IMR-90 (cell line): ENCODE data around the gene NNMT. TPM values are rescaled to one million over a fixed set of nuclear protein-coding genes. Genes with fewer than 3 reads are reported as not detected.

Experiments
- ATAC-seq: fragments of 200-7000 bp; cut with Tn5 transposase; 2 replicates; pipeline ENCODE4 v1.9.1; 2020; ENCODE audit warnings: low read depth, mild to moderate bottlenecking, moderate library complexity
- BruUV-seq: library from RNA; stranded (reverse); fragments of 400-500 nt; replicated peaks from 2 replicates; lab custom pipeline; 2021; lab: Mats Ljungman, UMichigan
- CTCF ChIA-PET: fragments of 300-600 bp; formaldehyde crosslinking; extraction: SDS; loops from one replicate; lab custom pipeline; 2021; ENCODE audit warnings: antibody characterized with exemption; lab: Yijun Ruan, JAX
- POLR2A ChIA-PET: fragments of 300-600 bp; sonication (Branson Sonifier 250); formaldehyde crosslinking; loops from one replicate; lab custom pipeline; 2022; ENCODE audit warnings: antibody characterized with exemption; ENCODE audit not compliant: unreplicated experiment; lab: Charles Lee
- DNase-seq: peaks from one replicate; pipeline ENCODE4 v3.0.0; 2013
- H2AFZ ChIP-seq: replicated peaks from 2 replicates; pipeline ENCODE3; 2013; ENCODE audit warnings: low read length, mild to moderate bottlenecking; ENCODE audit not compliant: poor library complexity
- H2AK5ac ChIP-seq: 2 replicates; pipeline ENCODE4 v1.6.1; 2013; ENCODE audit warnings: low read depth, low read length, inconsistent platforms
- H2AK9ac ChIP-seq: replicated peaks from 2 replicates; pipeline ENCODE3; 2013; ENCODE audit warnings: mild to moderate bottlenecking, low read depth, low read length, moderate library complexity; ENCODE audit not compliant: poor library complexity
- H2BK120ac ChIP-seq: 2 replicates; pipeline ENCODE4 v1.6.1; 2013; ENCODE audit warnings: low read depth, low read length, inconsistent platforms
- H2BK15ac ChIP-seq: 3 replicates; pipeline ENCODE4 v1.6.1; 2013; ENCODE audit warnings: low read depth, low read length, inconsistent platforms
- H2BK20ac ChIP-seq: 2 replicates; pipeline ENCODE4 v1.6.1; 2013; ENCODE audit warnings: low read depth, mild to moderate bottlenecking, inconsistent platforms, low read length, moderate library complexity
- H2BK5ac ChIP-seq: 2 replicates; pipeline ENCODE4 v1.6.1; 2013; ENCODE audit warnings: mild to moderate bottlenecking, low read depth, low read length, inconsistent platforms; ENCODE audit not compliant: poor library complexity, severe bottlenecking
- H3K14ac ChIP-seq: replicated peaks from 2 replicates; pipeline ENCODE4 v1.6.1; 2013; ENCODE audit warnings: low read depth, low read length, inconsistent platforms
- H3K18ac ChIP-seq: 2 replicates; pipeline ENCODE4 v1.6.1; 2013; ENCODE audit warnings: low read depth, low read length, control low read depth
- H3K23ac ChIP-seq: 2 replicates; pipeline ENCODE4 v1.6.1; 2013; ENCODE audit warnings: low read depth, low read length, inconsistent platforms
- H3K27ac ChIP-seq: 2 replicates; pipeline ENCODE4 v1.5.1; 2013; ENCODE audit warnings: mild to moderate bottlenecking, control low read depth, low read length; ENCODE audit not compliant: insufficient read depth
- H3K27me3 ChIP-seq: 2 replicates; pipeline ENCODE4 v1.6.1; 2013; ENCODE audit warnings: low read length; ENCODE audit not compliant: control insufficient read depth, insufficient read depth
- H3K36me3 ChIP-seq: 2 replicates; pipeline ENCODE4 v1.6.1; 2013; ENCODE audit warnings: low read length, mixed read lengths; ENCODE audit not compliant: control insufficient read depth, insufficient read depth
- H3K4ac ChIP-seq: 2 replicates; pipeline ENCODE4 v1.6.1; 2013; ENCODE audit warnings: low read depth, low read length, inconsistent platforms
- H3K4me1 ChIP-seq: 2 replicates; pipeline ENCODE4 v1.6.1; 2013; ENCODE audit warnings: low read length, mixed read lengths; ENCODE audit not compliant: control insufficient read depth, insufficient read depth
- H3K4me2 ChIP-seq: 2 replicates; pipeline ENCODE4 v1.6.1; 2013; ENCODE audit warnings: low read depth, mild to moderate bottlenecking, control low read depth, low read length, moderate library complexity
- H3K4me3 ChIP-seq: 2 replicates; pipeline ENCODE4 v1.5.1; 2013; ENCODE audit warnings: low read depth, mild to moderate bottlenecking, control low read depth, low read length, moderate library complexity; ENCODE audit not compliant: insufficient read depth
- H3K56ac ChIP-seq: 2 replicates; pipeline ENCODE4 v1.6.1; 2013; ENCODE audit warnings: low read length, inconsistent platforms; ENCODE audit not compliant: insufficient read depth; ENCODE audit errors: extremely low read depth
- H3K79me1 ChIP-seq, 2 experiments: 2 replicates each; pipeline ENCODE4 v1.6.1; 2013; ENCODE audit warnings: low read length in 2 of 2, inconsistent platforms in 1 of 2, low read depth in 1 of 2
- H3K9ac ChIP-seq: 2 replicates; pipeline ENCODE4 v1.6.1; 2013; ENCODE audit warnings: low read depth, low read length, control low read depth
- H3K9me1 ChIP-seq: 2 replicates; pipeline ENCODE4 v1.6.1; 2013; ENCODE audit warnings: low read length, inconsistent platforms; ENCODE audit not compliant: insufficient read depth
- H3K9me3 ChIP-seq: 2 replicates; pipeline ENCODE4 v1.6.1; 2013; ENCODE audit warnings: low read length; ENCODE audit not compliant: control insufficient read depth, insufficient read depth
- H4K20me1 ChIP-seq: 2 replicates; pipeline ENCODE4 v1.6.1; 2013; ENCODE audit warnings: low read length, inconsistent platforms; ENCODE audit not compliant: insufficient read depth
- H4K5ac ChIP-seq: 2 replicates; pipeline ENCODE4 v1.6.1; 2013; ENCODE audit warnings: mild to moderate bottlenecking, low read depth, low read length, control low read depth
- H4K8ac ChIP-seq, 2 experiments: 2 replicates each; pipeline ENCODE4 v1.6.1; 2013; ENCODE audit warnings: low read depth in 2 of 2, low read length in 2 of 2, control low read depth in 1 of 2, inconsistent platforms in 1 of 2
- H4K91ac ChIP-seq: 2 replicates; pipeline ENCODE4 v1.6.1; 2013; ENCODE audit warnings: low read depth, low read length, inconsistent platforms; ENCODE audit not compliant: insufficient read depth
- CEBPB ChIP-seq: IDR thresholded peaks from 2 replicates; pipeline ENCODE4 v1.6.1; 2012; ENCODE audit warnings: low read depth, low read length, improper control_type of control experiment
- CHD1 ChIP-seq: IDR thresholded peaks from 2 replicates; pipeline ENCODE4 v1.6.1; 2012; ENCODE audit warnings: low read depth, low read length, improper control_type of control experiment
- MAFK ChIP-seq: IDR thresholded peaks from 2 replicates; pipeline ENCODE4 v1.6.1; 2012; ENCODE audit warnings: low read depth, low read length, improper control_type of control experiment
- MAZ ChIP-seq: IDR thresholded peaks from 2 replicates; pipeline ENCODE4 v1.6.1; 2012; ENCODE audit warnings: low read depth, mild to moderate bottlenecking, low read length, improper control_type of control experiment, moderate library complexity, borderline replicate concordance
- MXI1 ChIP-seq: IDR thresholded peaks from 2 replicates; pipeline ENCODE4 v1.6.1; 2012; ENCODE audit warnings: low read depth, mild to moderate bottlenecking, low read length, moderate library complexity, borderline replicate concordance
- NFE2L2 ChIP-seq: fragments of 150-350 bp; IDR thresholded peaks from 2 replicates; pipeline ENCODE4 v1.6.1; 2016; ENCODE audit warnings: low read depth, mild to moderate bottlenecking, low read length
- POLR2A ChIP-seq: IDR thresholded peaks from 2 replicates; pipeline ENCODE4 v1.6.1; 2012; ENCODE audit warnings: mild to moderate bottlenecking, low read depth, low read length
- RAD21 ChIP-seq: IDR thresholded peaks from 2 replicates; pipeline ENCODE4 v1.6.1; 2012; ENCODE audit warnings: low read length, improper control_type of control experiment
- WGBS, 2 experiments: methylation state at CpG; one replicate each; pipeline versions ENCODE4 v1.1.5 to v1.1.7; 2013; ENCODE audit warnings: missing lambda C conversion rate in 2 of 2; ENCODE audit not compliant: insufficient read length in 1 of 2; ENCODE audit errors: extremely low coverage in 2 of 2; 5-methylcytosine and 5-hydroxymethylcytosine counted together
- dilution Hi-C: fragments of 300-500 bp; cut with HindIII; formaldehyde crosslinking; loops from one replicate; pipeline ENCODE4 v1.14.3; 2018; ENCODE audit warnings: low sequenced_read_pairs; ENCODE audit not compliant: unreplicated experiment
- in situ Hi-C: fragments of 300-500 bp; cut with MboI; formaldehyde crosslinking; loops from 3 replicates; pipeline ENCODE4 v1.14.3; 2019; ENCODE audit warnings: low sequenced_read_pairs, inconsistent platforms, mixed read lengths
- intact Hi-C: fragments of 100-400 bp; cut with micrococcal nuclease; formaldehyde crosslinking; loops from 2 replicates; pipeline ENCODE4 v1.10.0; 2022
- polyA plus RNA-seq, 3 experiments: library from polyadenylated mRNA; depleted of rRNA; stranded (reverse); fragments of >200 nt; gene quantifications; 2 replicates each; pipeline ENCODE4 v1.2.3, GENCODE V29; 2012; ENCODE audit warnings: low replicate concordance in 1 of 3
- total RNA-seq: library from RNA; depleted of rRNA; stranded (reverse); fragments of >200 nt; gene quantifications from 2 replicates; pipeline ENCODE4 v1.2.3, GENCODE V29; 2012

Gene NNMT
- total and polyA plus RNA-seq, 2 of the 4 experiments (the other 2 are of a cell fraction), result 79.7 to 108 TPM

DNA sequence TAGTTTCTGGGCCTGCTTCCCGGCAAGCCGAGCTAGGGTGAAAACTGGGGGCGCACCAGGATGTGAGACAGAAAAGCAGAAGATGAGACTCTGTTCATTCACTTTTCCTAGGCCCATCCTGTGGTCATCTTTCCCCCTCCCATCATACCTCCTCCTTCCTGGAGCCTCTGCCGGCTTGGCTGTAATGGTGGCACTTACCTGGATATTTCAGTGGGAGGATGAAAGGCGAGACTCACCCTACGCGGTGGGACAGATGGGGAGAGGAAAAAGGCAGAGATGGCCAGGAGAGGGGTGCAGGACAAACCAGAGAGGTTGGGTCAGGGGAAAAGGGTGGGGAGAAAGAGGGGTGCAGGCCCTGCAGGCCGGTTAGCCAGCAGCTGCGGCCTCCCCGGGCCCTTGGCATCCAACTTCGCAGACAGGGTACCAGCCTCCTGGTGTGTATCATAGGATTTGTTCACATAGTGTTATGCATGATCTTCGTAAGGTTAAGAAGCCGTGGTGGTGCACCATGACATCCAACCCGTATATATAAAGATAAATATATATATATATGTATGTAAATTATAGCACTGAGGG is 41.5 kb upstream of the NNMT start:
- no peak overlapping the region for H3K23ac ChIP-seq
- H3K4me3 ChIP-seq, result no peak overlapping the region
- H2BK15ac ChIP-seq, result no peak overlapping the region
- H2AFZ ChIP-seq, result no peak overlapping the region
- H3K79me1 ChIP-seq, result no peaks in the 10 kb centered on the region
- H3K4me1 ChIP-seq, result no peaks in the 10 kb centered on the region
- H2AK9ac ChIP-seq, result no peak overlapping the region
- H2BK120ac ChIP-seq, result no peak overlapping the region
- no peak overlapping the region for H4K5ac ChIP-seq
- ChIA-PET CTCF (no interaction called here), POLR2A (no interaction called here)
- dilution Hi-C loops (no loop called here), intact Hi-C loops (no loop called here), in situ Hi-C loops (no loop called here)
- H2BK5ac ChIP-seq, result no peak overlapping the region
- H3K4ac ChIP-seq, result no peak overlapping the region
- H2AK5ac ChIP-seq, result no peak overlapping the region
- TF ChIP-seq CEBPB (no peak), MAFK (no peak), POLR2A (no peak), MAZ (no peak), CHD1 (no peak), RAD21 (no peak), MXI1 (no peak), NFE2L2 (no peak)
- no peak overlapping the region for H3K4me2 ChIP-seq
- BruUV-seq, result no TSS peak
- WGBS, 2 experiments, result no CpG with 5 or more reads among the region's 14 CpGs
- no peak overlapping the region for H3K27ac ChIP-seq
- H2BK20ac ChIP-seq, result no peak overlapping the region
- no peaks in the 10 kb centered on the region for H4K20me1 ChIP-seq
- no peaks in the 10 kb centered on the region for H3K36me3 ChIP-seq
- H3K14ac ChIP-seq, result no peak overlapping the region
- no peak overlapping the region for H4K8ac ChIP-seq
- H4K91ac ChIP-seq, result no peak overlapping the region
- H3K18ac ChIP-seq, result no peak overlapping the region
- H3K9me3 ChIP-seq, result no peaks in the 10 kb centered on the region
- H3K56ac ChIP-seq, result no peak overlapping the region
- H3K9me1 ChIP-seq, result no peaks in the 10 kb centered on the region
- ATAC-seq (no peak), DNase-seq (no peak)
- peaks cover 29% of the 10 kb centered on the region; the same call in 1 of the 2 replicates for H3K27me3 ChIP-seq
- no peak overlapping the region for H3K9ac ChIP-seq
